Nephron (organoid): Measurements from ENCODE around the gene C9orf72.
"Not testable (repeated sequence)": the region's sequence is repeated elsewhere in the genome, so short reads cannot be mapped to it uniquely, and the experiment has no call there.

Experiments used
- H3K27ac Mint-ChIP-seq, 3 experiments: 2 replicates each; pipeline ENCODE4 v1.8.0; 2020; ENCODE audit warnings: mixed read lengths in 3 of 3, mild to moderate bottlenecking in 2 of 3, moderate library complexity in 1 of 3
- H3K27me3 Mint-ChIP-seq: 2 replicates; pipeline ENCODE4 v1.8.0; 2021; ENCODE audit warnings: low read depth, mild to moderate bottlenecking, moderate library complexity, mixed read lengths
- H3K36me3 Mint-ChIP-seq: 2 replicates; pipeline ENCODE4 v1.8.0; 2020; ENCODE audit warnings: low read depth, mixed read lengths
- H3K4me1 Mint-ChIP-seq: 2 replicates; pipeline ENCODE4 v1.8.0; 2020; ENCODE audit warnings: mixed read lengths
- H3K4me3 Mint-ChIP-seq, 3 experiments: 2 replicates each; pipeline ENCODE4 v1.8.0; 2020; ENCODE audit warnings: mild to moderate bottlenecking in 3 of 3, mixed read lengths in 3 of 3, moderate library complexity in 2 of 3
- H3K9me3 Mint-ChIP-seq: 2 replicates; pipeline ENCODE4 v1.8.0; 2020; ENCODE audit warnings: mixed read lengths
- CTCF ChIP-seq, 3 experiments: fragments of 200-600 bp; sonication (generic); IDR thresholded peaks; one replicate each; pipeline ENCODE4 v1.5.0; 2021; ENCODE audit warnings: antibody characterized with exemption in 3 of 3; ENCODE audit not compliant: unreplicated experiment in 3 of 3

C9orf72 gene

GRCh38 chr9:27505744-27506161 is 67.5 kb downstream of the C9orf72 start:
- H3K36me3 Mint-ChIP-seq = peaks cover 52% of the 10 kb centered on the region
- H3K27me3 Mint-ChIP-seq = no peaks in the 10 kb centered on the region
- no peaks in the 10 kb centered on the region for H3K4me1 Mint-ChIP-seq
- no peak overlapping the region for H3K4me3 Mint-ChIP-seq
- peaks cover 4% of the 10 kb centered on the region for H3K9me3 Mint-ChIP-seq
- no peak overlapping the region for H3K27ac Mint-ChIP-seq
- TF ChIP-seq CTCF (IDR thresholded peaks at IDR 0.05; ENCODE audit: unreplicated experiment in 3 of 3) = no peak

- Mint-ChIP-seq H3K9me3 (peaks cover 4% of the 10 kb centered on the region), H3K36me3 (peaks cover 46% of the 10 kb centered on the region), H3K4me1 (no peaks in the 10 kb centered on the region), H3K4me3 (no peak overlapping the region), H3K27me3 (no peaks in the 10 kb centered on the region), H3K27ac (no peak overlapping the region)
- no peak for TF ChIP-seq CTCF (IDR thresholded peaks at IDR 0.05; ENCODE audit: unreplicated experiment in 3 of 3)
Observed at GRCh38 chr9:27504259-27504658, 69.0 kb downstream of the C9orf72 start.

- H3K9me3 Mint-ChIP-seq = peaks cover 4% of the 10 kb centered on the region
- no peak overlapping the region for H3K4me3 Mint-ChIP-seq
- H3K4me1 Mint-ChIP-seq = no peaks in the 10 kb centered on the region
- no peaks in the 10 kb centered on the region for H3K27me3 Mint-ChIP-seq
- peak overlapping the region in 2 of 3 experiments; percentile 30 to 57 for H3K27ac Mint-ChIP-seq
- no peak for TF ChIP-seq CTCF (IDR thresholded peaks at IDR 0.05; ENCODE audit: unreplicated experiment in 3 of 3)
- peaks cover 41% of the 10 kb centered on the region for H3K36me3 Mint-ChIP-seq
Observed at GRCh38 chr9:27503623-27504022, 69.7 kb downstream of the C9orf72 start.

- H3K4me1 Mint-ChIP-seq = peaks cover 17% of the 10 kb centered on the region
- H3K36me3 Mint-ChIP-seq = peaks cover 26% of the 10 kb centered on the region
- not testable (repeated sequence) for H3K27me3 Mint-ChIP-seq, H3K9me3 Mint-ChIP-seq, H3K4me3 Mint-ChIP-seq
- H3K27ac Mint-ChIP-seq = peak overlapping the region in 1 of 3 experiments; percentile 44
Observed at GRCh38 chr9:27500902-27501301, 72.4 kb downstream of the C9orf72 start.

GRCh38 chr9:27499451-27499850 is 73.8 kb downstream of the C9orf72 start:
- no peak overlapping the region for H3K4me3 Mint-ChIP-seq

GRCh38 chr9:27497883-27498417 is 75.3 kb downstream of the C9orf72 start:
- H3K27ac Mint-ChIP-seq = peak overlapping the region; percentile 6 to 45 (median 21)
- no peak for TF ChIP-seq CTCF (IDR thresholded peaks at IDR 0.05; ENCODE audit: unreplicated experiment in 3 of 3)
- H3K4me1 Mint-ChIP-seq = peaks cover 18% of the 10 kb centered on the region
- peaks cover 17% of the 10 kb centered on the region for H3K36me3 Mint-ChIP-seq
- H3K4me3 Mint-ChIP-seq = peak overlapping the region in 1 of 3 experiments; percentile 7
- peaks cover 7% of the 10 kb centered on the region for H3K9me3 Mint-ChIP-seq
- no peaks in the 10 kb centered on the region for H3K27me3 Mint-ChIP-seq

More at GRCh38 chr9:27499451-27499850, 73.8 kb downstream of the C9orf72 start:
- Mint-ChIP-seq H3K27ac (no peak overlapping the region), H3K27me3 (no peaks in the 10 kb centered on the region), H3K4me1 (peaks cover 17% of the 10 kb centered on the region), H3K9me3 (peaks cover 4% of the 10 kb centered on the region), H3K36me3 (peaks cover 15% of the 10 kb centered on the region)
- TF ChIP-seq CTCF (IDR thresholded peaks at IDR 0.05; ENCODE audit: unreplicated experiment in 3 of 3) = no peak
